Activated T-helper 2 cell treated with anti-CD3 and anti-CD28 coated beads, Interferon-gamma antibody, Interleukin-2, Interleukin-4, amounts not matched to agents 10 μg/mL and 5 μg/mL and 100 μg/mL, durations not matched to agents 14 hours and 24 hours and 36 hours (primary cell): ENCODE data around the gene DMRT3. TPM values are rescaled to one million over a fixed set of nuclear protein-coding genes. Genes with fewer than 3 reads are reported as not detected.
"Not testable (repeated sequence)": the region's sequence is repeated elsewhere in the genome, so short reads cannot be mapped to it uniquely, and the experiment has no call there.

Source experiments
- DNase-seq: peaks from one replicate; pipeline ENCODE4 v3.0.0; 2021; ENCODE audit warnings: low spot score
- H3K27ac Mint-ChIP-seq: one replicate; pipeline ENCODE4 v1.8.0; 2021; ENCODE audit warnings: mixed read lengths
- H3K27me3 Mint-ChIP-seq: one replicate; pipeline ENCODE4 v1.8.0; 2021; ENCODE audit warnings: low read depth, mixed read lengths
- H3K36me3 Mint-ChIP-seq: one replicate; pipeline ENCODE4 v1.8.0; 2021; ENCODE audit warnings: low read depth, mixed read lengths
- H3K4me1 Mint-ChIP-seq: one replicate; pipeline ENCODE4 v1.8.0; 2021; ENCODE audit warnings: low read depth, mixed read lengths
- H3K4me3 Mint-ChIP-seq: one replicate; pipeline ENCODE4 v1.8.0; 2021; ENCODE audit warnings: low read depth, mild to moderate bottlenecking, moderate library complexity, mixed read lengths
- H3K9me3 Mint-ChIP-seq: one replicate; pipeline ENCODE4 v1.8.0; 2021; ENCODE audit warnings: mixed read lengths
- intact Hi-C: fragments of 100-400 bp; cut with micrococcal nuclease; formaldehyde crosslinking; loops from one replicate; pipeline ENCODE4 v1.15.1; 2023
- total RNA-seq: library from RNA; stranded (reverse); gene quantifications from 2 replicates; pipeline ENCODE4 v1.2.3, GENCODE V29; 2022

The DMRT3 gene
- total RNA-seq, 1 donor from 2014 or later, result not detected

- H3K9me3 Mint-ChIP-seq, result no peaks in the 10 kb centered on the region
- no peaks in the 10 kb centered on the region for H3K36me3 Mint-ChIP-seq
- intact Hi-C loops, result no loop called here
- no peak overlapping the region for H3K4me3 Mint-ChIP-seq
- peaks cover 10% of the 10 kb centered on the region for H3K4me1 Mint-ChIP-seq
- H3K27me3 Mint-ChIP-seq, result peaks cover 13% of the 10 kb centered on the region
- DNase-seq, result no peak
- H3K27ac Mint-ChIP-seq, result no peak overlapping the region
Measured at GRCh38 chr9:995781-996180, 19.3 kb downstream of the DMRT3 start.

DNA sequence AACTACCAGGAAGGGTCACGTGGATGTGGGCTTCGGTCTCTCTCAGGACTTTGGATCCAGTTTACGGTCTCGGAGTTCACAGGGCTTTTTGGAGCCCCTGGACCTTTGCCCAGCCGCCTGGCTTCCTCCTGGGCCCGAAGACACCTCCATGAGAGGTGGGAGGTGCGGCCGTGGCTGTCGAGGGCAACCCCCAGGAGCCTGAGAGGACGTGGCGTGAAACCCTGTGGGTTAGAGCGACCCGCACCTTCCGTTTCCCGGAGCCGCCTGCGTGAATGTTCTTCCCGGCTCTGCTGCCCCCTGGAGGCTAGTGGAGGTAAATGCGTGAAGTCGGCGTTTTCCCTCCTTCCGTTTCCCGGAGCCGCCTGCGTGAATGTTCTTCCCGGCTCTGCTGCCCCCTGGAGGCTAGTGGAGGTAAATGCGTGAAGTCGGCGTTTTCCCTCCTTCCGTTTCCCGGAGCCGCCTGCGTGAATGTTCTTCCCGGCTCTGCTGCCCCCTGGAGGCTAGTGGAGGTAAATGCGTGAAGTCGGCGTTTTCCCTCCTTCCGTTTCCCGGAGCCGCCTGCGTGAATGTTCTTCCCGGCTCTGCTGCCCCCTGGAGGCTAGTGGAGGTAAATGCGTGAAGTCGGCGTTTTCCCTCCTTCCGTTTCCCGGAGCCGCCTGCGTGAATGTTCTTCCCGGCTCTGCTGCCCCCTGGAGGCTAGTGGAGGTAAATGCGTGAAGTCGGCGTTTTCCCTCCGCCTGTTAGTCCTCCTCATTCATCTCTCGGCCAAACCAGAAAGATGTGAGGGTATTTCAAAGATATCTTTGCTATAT lies 22.1 kb downstream of the DMRT3 start:
- intact Hi-C loops, H3K27ac Mint-ChIP-seq, H3K27me3 Mint-ChIP-seq, DNase-seq, H3K36me3 Mint-ChIP-seq, H3K9me3 Mint-ChIP-seq, H3K4me3 Mint-ChIP-seq: not testable (repeated sequence)
- peaks cover 10% of the 10 kb centered on the region for H3K4me1 Mint-ChIP-seq

GRCh38 chr9:1001838-1002237 lies 25.4 kb downstream of the DMRT3 start:
- Mint-ChIP-seq H3K36me3 (no peaks in the 10 kb centered on the region), H3K27me3 (peaks cover 3% of the 10 kb centered on the region), H3K9me3 (no peaks in the 10 kb centered on the region), H3K4me3 (no peak overlapping the region), H3K4me1 (peaks cover 8% of the 10 kb centered on the region), H3K27ac (no peak overlapping the region)
- intact Hi-C loops, result no loop called here
- DNase-seq, result no peak

GRCh38 chr9:1002678-1003077 lies 26.2 kb downstream of the DMRT3 start:
- no peaks in the 10 kb centered on the region for H3K36me3 Mint-ChIP-seq
- intact Hi-C loops, result no loop called here
- no peak for DNase-seq
- H3K27ac Mint-ChIP-seq, result no peak overlapping the region
- H3K4me1 Mint-ChIP-seq, result peaks cover 8% of the 10 kb centered on the region
- peaks cover 8% of the 10 kb centered on the region for H3K27me3 Mint-ChIP-seq
- no peaks in the 10 kb centered on the region for H3K9me3 Mint-ChIP-seq
- no peak overlapping the region for H3K4me3 Mint-ChIP-seq

DNA sequence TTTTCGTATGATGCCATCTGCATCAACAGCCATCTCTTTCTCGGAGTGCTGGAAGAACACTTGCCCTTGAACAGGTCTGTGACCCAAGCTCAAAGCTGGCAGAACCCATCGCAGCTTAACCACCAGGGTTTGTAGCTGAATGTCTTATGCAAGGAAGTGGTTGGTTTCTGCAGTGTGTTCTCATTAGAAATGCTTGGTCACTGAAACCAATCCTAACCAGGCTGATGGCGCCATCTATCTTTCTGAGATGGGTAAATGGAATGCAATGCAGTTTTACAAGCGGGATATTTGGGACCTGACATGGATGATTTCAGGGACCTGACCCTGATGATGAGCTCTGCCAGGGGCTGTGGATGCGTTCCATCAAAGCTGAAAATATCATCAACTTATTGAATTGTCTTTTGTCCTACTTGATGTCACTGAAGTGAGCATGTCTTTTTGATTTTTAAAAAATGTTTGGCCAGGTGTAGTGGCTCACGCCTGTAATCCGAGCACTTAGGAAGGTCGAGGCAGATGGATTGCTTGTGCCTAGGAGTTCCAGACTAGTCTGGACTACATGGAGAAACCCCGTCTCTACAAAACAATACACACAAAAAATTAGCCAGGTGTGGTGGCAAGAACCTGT lies 28.7 kb downstream of the DMRT3 start:
- no peaks in the 10 kb centered on the region for H3K36me3 Mint-ChIP-seq
- no peaks in the 10 kb centered on the region for H3K9me3 Mint-ChIP-seq
- H3K27ac Mint-ChIP-seq, result no peak overlapping the region
- DNase-seq, result peak; percentile 16
- H3K27me3 Mint-ChIP-seq, result peaks cover 9% of the 10 kb centered on the region
- intact Hi-C loops, result loop anchor here (5.0 kb wide), 1 partner anchor 393 kb away; no protein-coding TSS in a partner anchor
- no peak overlapping the region for H3K4me3 Mint-ChIP-seq
- peaks cover 11% of the 10 kb centered on the region for H3K4me1 Mint-ChIP-seq

DNA sequence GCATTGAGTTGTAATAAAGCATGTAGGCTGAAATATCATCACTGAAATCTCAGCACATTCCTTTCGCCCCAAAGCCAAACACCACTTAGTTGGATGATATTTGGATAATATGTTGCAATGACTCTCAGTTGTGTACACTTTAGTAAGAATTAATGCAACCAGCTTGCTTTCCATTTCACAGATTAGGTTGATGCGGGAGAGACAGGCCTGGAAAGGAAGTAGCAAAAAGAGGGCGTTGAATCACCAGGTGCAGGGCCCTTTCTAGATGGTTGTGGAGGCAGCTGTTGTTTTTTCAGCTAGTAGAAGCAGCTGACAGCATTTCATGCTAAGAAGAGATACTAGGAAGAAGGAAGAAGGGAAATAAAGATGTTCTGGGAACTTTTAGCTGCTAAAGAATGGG lies 30.9 kb downstream of the DMRT3 start:
- no peak for DNase-seq
- Mint-ChIP-seq H3K27me3 (peaks cover 8% of the 10 kb centered on the region), H3K4me1 (peaks cover 11% of the 10 kb centered on the region), H3K4me3 (no peak overlapping the region), H3K9me3 (no peaks in the 10 kb centered on the region), H3K36me3 (no peaks in the 10 kb centered on the region), H3K27ac (no peak overlapping the region)
- intact Hi-C loops, result loop anchor here (5.0 kb wide), 1 partner anchor 395 kb away; no protein-coding TSS in a partner anchor

DNA sequence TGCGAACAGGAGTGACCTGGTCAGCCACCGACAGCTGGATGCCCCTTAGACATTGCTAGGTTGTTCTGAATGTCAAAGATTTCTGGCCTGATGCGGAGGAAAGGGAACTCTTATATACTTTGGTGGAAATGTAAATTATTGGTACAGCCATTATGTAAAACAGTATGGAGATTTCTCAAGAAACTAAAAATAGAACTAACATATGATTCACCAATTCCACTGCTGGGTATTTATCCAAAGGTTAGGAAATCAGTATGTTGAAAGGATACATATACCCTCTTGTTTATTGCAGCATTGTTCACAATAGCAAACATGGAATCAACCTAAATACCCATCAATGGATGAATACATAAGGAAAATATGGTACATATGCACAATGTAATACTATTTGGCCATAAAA lies 31.8 kb downstream of the DMRT3 start:
- peaks cover 10% of the 10 kb centered on the region for H3K27me3 Mint-ChIP-seq
- no peaks in the 10 kb centered on the region for H3K36me3 Mint-ChIP-seq
- no peak for DNase-seq
- H3K9me3 Mint-ChIP-seq, result no peaks in the 10 kb centered on the region
- H3K4me1 Mint-ChIP-seq, result peaks cover 11% of the 10 kb centered on the region
- no peak overlapping the region for H3K27ac Mint-ChIP-seq
- H3K4me3 Mint-ChIP-seq, result no peak overlapping the region
- intact Hi-C loops, result loop anchor here (5.0 kb wide), 1 partner anchor 396 kb away; no protein-coding TSS in a partner anchor

- Mint-ChIP-seq H3K27ac (no peak overlapping the region), H3K4me3 (no peak overlapping the region), H3K36me3 (no peaks in the 10 kb centered on the region), H3K9me3 (no peaks in the 10 kb centered on the region), H3K27me3 (peaks cover 10% of the 10 kb centered on the region), H3K4me1 (peaks cover 11% of the 10 kb centered on the region)
- intact Hi-C loops, result loop anchor here (1.0 to 5.0 kb wide), 2 partner anchors 115 to 397 kb away; no protein-coding TSS in a partner anchor
- DNase-seq, result peak; percentile 67
Measured at GRCh38 chr9:1009101-1009707, 32.7 kb downstream of the DMRT3 start.

GRCh38 chr9:1013021-1013420 lies 36.6 kb downstream of the DMRT3 start:
- intact Hi-C loops, result no loop called here
- H3K27ac Mint-ChIP-seq, result no peak overlapping the region
- DNase-seq, result no peak
- H3K4me1 Mint-ChIP-seq, result peaks cover 5% of the 10 kb centered on the region
- no peak overlapping the region for H3K4me3 Mint-ChIP-seq
- H3K36me3 Mint-ChIP-seq, result no peaks in the 10 kb centered on the region
- H3K27me3 Mint-ChIP-seq, result peaks cover 21% of the 10 kb centered on the region
- no peaks in the 10 kb centered on the region for H3K9me3 Mint-ChIP-seq

DNA sequence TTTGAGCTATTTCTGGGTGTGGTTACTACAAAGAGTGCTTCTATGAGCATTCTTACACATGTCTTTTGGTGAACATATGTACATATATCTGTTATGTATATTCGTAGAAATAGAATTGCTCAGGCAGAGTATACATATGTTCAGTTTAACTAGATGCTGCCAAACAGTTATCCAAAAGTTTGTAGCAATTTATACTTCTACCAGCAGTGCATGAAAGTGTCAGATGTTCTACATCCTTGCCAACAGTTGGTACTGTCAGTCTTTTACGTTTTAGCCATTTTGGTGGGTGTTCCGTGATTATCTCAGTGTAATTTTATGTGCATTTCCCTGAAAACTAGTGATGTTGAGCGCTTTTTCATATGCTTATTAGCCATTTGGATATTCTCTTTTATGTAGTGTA lies 37.8 kb downstream of the DMRT3 start:
- no peaks in the 10 kb centered on the region for H3K36me3 Mint-ChIP-seq
- no peak overlapping the region for H3K27ac Mint-ChIP-seq
- H3K9me3 Mint-ChIP-seq, result no peaks in the 10 kb centered on the region
- no peak overlapping the region for H3K4me3 Mint-ChIP-seq
- peaks cover 24% of the 10 kb centered on the region for H3K27me3 Mint-ChIP-seq
- no peaks in the 10 kb centered on the region for H3K4me1 Mint-ChIP-seq
- DNase-seq, result no peak
- intact Hi-C loops, result no loop called here

GRCh38 chr9:1014640-1015039 lies 38.2 kb downstream of the DMRT3 start:
- Mint-ChIP-seq H3K4me3 (no peak overlapping the region), H3K27me3 (peaks cover 25% of the 10 kb centered on the region)
- intact Hi-C loops, result no loop called here

GRCh38 chr9:1018121-1018520 lies 41.7 kb downstream of the DMRT3 start:
- no peaks in the 10 kb centered on the region for H3K36me3 Mint-ChIP-seq
- H3K27me3 Mint-ChIP-seq, result peaks cover 28% of the 10 kb centered on the region
- no peak for DNase-seq
- H3K27ac Mint-ChIP-seq, result no peak overlapping the region
- intact Hi-C loops, result no loop called here
- no peaks in the 10 kb centered on the region for H3K4me1 Mint-ChIP-seq
- no peaks in the 10 kb centered on the region for H3K9me3 Mint-ChIP-seq
- H3K4me3 Mint-ChIP-seq, result no peak overlapping the region

More at GRCh38 chr9:1014640-1015039, 38.2 kb downstream of the DMRT3 start:
- no peak overlapping the region for H3K27ac Mint-ChIP-seq
- H3K4me1 Mint-ChIP-seq, result no peaks in the 10 kb centered on the region
- no peak for DNase-seq
- H3K9me3 Mint-ChIP-seq, result no peaks in the 10 kb centered on the region
- no peaks in the 10 kb centered on the region for H3K36me3 Mint-ChIP-seq

- no peak for DNase-seq
- intact Hi-C loops, result no loop called here
- peaks cover 12% of the 10 kb centered on the region for H3K27me3 Mint-ChIP-seq
- H3K9me3 Mint-ChIP-seq, result no peaks in the 10 kb centered on the region
- no peak overlapping the region for H3K27ac Mint-ChIP-seq
- H3K4me3 Mint-ChIP-seq, result no peak overlapping the region
- H3K4me1 Mint-ChIP-seq, result no peaks in the 10 kb centered on the region
- no peaks in the 10 kb centered on the region for H3K36me3 Mint-ChIP-seq
Measured at GRCh38 chr9:1024112-1024511, 47.7 kb downstream of the DMRT3 start.
